ENCODE measurements around the gene FOXN4.

FOXN4 gene

DNA sequence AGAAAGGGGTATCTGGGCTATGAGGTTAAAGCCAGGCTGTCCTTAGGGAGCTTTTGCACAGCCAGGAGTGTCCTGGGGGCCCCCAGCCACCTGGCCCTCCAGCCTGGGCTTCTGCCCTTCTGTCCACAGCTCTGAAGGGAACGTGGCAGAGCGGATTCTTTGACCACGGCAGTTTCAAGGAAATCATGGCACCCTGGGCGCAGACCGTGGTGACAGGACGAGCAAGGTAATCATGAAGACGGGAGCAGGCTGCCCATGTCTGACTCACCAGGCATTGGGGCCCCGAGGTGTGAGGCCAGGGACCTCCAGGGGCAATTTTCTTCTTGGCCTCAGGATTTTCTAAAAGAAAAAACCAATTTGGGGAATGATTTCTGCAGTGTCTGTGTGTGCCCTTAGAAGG lies 53.1 kb downstream of the FOXN4 start:
- no peak for DNase-seq

DNA sequence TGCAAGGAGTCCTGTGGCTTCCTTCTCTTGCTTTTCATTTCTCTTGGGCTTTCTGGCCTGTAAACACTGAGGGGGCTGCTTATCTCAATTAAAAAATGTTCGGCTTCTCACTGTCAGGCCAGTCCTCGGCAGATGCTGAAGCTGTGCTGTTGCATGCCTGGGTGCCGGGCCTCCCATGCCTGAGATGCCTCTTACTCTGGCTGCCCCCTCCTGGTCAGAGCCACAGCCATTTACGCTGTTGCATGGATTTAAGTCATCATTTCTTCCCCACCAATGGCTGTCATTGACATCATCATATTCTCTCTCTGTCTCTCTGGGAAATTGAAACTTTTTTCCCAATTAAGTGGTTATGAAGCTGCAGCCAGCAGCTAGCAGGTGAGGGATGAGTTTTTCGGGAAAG lies 53.7 kb downstream of the FOXN4 start:
- DNase-seq, result no peak

DNA sequence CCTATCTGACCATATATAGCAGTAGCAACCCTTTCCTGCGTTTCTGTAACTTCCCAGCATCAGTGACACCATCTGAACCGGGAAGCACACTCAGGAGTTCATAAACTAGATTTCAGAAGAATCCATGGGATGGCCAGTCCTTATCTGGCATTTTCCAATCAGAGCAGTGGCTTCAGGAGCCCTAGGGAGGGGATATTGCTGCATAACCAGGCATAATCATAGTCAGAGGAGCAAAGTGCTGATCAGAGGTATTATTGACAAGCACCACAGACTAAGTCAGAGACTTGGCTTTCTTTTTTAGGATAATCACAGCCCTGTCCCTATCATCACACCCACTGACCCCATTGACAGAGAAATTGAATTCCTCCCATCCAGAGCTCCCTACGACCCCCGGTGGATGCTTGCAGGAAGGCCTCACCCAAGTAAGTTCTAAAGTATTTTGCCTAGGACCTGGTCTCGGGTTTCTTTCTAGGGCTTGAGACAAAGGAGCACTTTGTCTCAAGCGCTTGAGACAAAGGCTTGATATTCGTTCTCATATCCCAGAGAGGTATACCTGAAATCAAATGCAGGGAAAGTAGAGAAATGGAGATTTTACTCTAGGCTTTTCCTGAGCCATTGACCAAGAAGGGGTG lies 55.1 kb downstream of the FOXN4 start:
- DNase-seq, result no peak

DNA sequence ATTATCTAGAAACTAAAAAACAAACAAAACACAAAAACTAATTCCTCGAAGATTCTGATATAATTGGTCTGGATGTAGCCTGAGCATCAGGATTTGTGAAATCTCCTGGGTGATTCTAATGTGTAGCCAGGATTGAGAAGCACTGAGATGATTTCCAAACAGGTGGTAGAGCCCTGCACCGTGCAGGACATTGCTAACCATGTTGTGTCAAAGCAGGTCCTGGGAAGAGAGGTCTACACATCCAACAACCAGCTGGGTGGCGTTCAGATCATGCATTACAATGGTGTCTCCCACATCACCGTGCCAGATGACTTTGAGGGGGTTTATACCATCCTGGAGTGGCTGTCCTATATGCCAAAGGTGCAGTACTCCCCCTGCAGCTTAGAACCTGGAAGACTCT lies 56.3 kb downstream of the FOXN4 start:
- no peak for DNase-seq

DNA sequence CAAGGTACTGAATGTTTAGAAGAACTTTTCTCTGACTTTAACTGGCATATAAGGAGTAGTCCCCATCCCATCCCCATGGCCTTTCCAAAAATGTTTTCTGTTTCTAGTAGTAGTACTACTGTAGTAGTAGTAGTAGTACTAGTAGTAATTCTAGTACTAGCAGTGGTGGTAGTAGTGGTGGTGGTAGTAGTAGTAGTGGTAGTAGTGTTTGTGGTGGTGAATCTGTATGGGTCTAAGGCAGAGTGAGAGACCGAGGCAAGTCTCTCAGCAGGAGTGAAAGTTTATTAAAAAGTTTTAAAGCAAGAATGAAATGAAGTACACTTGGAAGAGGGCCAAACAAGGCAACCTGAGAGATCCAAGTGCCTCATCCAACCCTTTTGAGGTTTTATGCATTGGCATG lies 58.6 kb downstream of the FOXN4 start:
- DNase-seq, result no peak

DNA sequence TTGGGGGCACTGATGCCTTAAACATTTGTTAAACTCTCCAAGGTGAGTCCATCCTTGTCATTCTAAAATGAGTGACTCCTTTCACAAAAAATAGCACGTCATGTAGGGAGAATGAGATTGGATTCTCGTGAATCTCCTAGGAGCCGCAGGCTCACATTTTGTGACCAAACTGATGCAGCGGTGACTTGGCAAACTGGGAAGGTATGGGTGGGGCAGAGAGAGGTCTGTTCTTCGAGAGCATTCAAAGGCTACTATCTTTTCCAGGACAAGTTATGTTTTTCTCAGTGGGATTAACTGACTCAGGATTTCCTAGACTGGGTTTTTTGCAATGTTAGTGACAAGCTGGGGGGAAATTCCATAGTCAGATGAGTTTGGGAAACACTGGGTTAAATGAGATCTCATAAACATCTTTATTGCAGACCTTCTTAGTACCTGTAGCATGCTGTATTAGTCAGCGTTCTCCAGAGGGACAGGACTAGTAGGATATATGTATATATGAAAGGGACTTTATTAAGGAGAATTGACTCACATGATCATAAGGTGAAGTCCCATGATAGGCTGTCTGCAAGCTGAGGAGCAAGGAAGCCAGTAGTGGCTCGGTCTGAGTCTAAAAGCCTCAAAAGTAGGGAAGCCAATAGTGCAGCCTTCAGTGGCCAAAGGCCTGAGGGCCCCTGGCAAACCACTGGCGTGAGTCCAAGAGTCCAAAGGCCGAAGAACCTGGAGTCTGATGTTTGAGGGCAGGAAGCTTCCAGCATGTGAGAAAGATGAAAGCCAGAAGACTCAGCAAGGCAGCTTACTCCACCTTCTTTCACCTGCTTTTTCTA lies 61.0 kb downstream of the FOXN4 start:
- DNase-seq, result no peak

DNA sequence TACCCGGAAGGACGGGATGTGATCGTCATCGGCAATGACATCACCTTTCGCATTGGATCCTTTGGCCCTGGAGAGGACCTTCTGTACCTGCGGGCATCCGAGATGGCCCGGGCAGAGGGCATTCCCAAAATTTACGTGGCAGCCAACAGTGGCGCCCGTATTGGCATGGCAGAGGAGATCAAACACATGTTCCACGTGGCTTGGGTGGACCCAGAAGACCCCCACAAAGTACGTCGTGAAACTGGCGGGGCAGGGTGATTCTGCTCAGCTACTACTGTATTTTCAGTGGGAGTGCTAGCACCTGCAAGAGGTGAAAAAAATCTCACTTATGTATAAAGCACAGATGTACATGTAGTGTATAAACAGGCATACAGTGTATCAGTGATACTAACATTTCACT lies 62.9 kb downstream of the FOXN4 start:
- DNase-seq, result no peak

DNA sequence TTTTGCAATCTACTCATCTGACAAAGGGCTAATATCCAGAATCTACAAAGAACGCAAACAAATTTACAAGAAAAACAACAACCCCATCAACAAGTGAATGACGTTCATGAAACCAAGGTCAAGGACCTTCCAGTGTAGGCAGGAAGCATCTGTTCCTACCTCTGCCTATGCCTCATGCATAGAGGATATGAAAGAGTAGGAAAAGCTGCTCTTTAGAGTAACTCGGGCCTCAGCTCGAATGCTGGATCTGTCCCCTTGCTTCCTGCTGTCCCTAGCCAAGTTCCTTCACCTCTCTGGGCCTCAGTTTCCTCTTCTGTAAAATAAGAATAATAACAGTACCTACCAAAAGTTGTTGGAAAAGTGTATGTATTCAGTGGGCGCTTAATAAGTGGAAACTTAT lies 65.0 kb downstream of the FOXN4 start:
- no peak for DNase-seq

DNA sequence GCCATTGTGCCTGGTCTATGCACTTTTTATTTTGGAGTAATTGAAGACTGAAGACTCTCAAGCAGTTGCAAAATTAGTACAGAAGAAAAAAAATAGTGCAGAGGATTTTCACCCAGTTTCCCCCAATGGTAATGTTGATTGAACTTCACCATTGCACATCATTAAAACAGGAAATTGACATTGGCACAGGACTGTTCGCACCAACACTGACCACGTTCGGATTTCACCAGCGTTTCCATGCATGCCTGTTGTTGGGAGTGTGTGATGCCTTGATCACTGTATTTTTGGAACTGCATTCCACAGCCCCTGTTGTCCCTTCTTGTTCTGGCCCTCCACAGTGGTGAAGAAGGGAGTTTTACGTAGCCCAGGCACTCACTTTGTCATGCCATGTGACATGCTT lies 67.1 kb downstream of the FOXN4 start:
- DNase-seq, result no peak

DNA sequence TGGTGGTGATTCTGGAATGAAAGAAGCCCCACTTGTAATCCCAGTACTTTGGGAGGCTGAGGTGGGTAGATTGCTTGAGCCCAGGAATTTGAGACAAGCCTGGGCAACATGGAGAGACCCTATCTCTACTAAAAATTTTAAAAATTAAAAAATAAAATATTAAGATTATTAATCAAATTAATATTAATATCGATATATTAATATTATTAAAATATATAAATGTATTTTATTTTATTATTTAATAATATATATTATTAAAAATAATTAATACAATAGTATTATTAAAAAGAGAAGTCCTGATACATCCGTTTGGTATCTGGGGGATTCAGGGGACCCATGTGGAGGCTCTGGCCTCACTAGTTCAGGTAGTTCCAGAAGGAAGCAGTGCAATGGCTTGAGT lies 68.7 kb downstream of the FOXN4 start:
- DNase-seq, result no peak

DNA sequence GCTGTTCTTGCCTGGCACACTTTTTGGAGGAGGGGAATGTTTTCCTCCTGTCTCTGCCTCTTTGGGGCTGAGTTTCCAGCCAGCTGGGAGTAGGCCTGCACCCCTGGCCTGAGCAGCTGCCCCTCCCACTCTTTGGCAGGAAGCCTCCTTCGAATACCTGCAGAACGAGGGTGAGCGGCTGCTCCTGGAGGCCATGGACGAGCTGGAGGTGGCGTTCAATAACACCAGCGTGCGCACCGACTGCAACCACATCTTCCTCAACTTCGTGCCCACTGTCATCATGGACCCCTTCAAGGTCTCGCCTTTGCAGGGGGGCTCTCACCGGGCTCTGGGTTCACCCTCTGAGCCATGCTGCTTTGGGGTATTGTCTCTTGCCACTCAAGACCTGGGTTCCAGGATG lies 69.4 kb downstream of the FOXN4 start:
- DNase-seq, result no peak

DNA sequence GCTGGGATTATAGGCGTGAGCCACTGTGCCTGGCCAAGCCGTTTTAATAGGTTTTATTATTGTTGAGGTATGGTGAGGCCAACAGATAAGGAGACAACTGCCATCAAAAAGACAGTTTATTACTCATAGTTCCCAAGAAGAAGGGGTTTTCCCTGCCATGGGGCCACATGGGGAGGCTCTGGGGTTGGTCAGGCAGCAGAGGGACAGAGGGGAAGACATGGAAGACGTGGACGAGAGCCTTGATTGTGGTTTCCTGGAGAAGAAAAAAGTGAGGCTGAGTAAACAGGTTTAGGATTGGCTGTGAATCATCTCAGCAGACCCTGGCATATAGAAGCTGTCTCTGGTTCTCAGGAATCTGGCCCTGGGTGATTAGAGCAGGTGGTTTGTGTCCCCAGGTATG lies 69.9 kb downstream of the FOXN4 start:
- no peak for DNase-seq

DNA sequence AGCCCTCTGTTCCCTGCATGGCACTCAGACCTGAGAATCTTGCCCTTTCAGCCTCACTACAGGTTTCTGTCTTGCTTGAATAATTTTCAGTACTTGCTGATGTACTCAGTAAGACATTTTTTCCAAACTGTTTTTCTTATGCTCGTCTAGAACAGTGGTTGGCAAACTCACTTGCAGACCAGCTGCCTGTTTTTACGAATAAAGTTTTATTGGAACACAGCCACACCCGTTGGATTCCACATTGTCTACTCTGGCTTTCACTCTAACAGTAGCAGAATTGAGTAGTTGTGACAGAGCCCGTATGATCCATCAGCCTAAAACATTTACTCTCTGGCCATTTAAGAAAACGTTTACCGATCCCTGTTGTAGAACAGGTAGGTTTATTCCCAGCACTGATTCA lies 72.8 kb downstream of the FOXN4 start:
- DNase-seq, result no peak

DNA sequence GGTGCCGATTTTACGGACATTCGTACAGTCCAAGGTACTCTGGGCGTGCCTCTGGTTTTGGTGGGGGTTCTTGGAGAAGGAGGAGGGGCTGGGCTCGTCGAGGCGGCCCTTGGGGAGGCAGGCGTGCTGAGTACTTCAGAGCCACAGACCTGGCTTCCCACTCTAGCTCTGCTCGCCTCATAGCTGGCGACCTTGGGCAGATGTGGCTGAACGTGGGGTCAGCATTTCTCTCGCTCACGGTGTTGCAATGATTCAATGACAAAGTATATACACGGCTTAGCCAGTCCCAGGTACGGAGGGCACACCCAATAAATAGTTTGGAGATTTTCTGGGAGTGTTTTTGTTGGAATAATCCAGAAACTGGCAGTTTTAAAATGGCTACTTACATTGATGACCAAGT lies 75.1 kb downstream of the FOXN4 start:
- DNase-seq, result no peak

DNA sequence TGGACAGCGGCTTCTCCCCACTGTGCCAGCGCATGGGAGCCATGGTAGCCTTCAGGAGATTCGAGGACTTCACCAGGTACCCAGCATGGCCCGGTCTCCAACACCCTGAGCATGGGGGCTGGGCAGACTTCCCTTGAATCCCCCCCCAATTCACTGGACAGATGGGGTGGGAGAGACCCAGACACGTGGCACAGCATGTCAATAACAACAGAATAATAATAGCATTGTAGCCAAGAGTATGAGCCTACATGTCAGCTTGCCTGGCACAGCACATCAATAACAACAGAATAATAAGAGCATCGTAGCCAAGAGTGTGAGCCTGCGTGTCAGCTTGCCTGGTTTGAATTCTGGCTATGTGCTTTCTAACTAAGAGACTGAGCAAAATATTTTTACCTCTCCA lies 76.4 kb downstream of the FOXN4 start:
- no peak for DNase-seq

DNA sequence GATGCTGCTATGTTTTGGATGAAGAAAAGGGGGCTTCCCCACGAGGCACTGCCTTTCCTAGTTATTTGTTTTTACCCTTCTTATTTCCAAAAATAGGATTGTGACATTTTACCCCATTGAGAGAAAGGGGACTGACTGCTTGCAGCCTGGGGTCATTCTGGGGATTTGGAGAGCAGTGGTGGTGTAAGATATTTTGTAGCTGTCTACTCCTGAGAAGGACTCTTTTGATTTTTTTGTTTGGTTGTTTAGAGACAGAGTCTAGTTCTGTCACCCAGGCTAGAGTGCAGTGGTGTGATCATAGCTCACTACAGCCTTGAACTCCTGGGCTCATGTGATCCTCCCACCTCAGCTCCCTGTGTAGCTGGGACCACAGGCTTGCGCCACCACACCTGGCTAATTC lies 78.9 kb downstream of the FOXN4 start:
- no peak for DNase-seq

DNA sequence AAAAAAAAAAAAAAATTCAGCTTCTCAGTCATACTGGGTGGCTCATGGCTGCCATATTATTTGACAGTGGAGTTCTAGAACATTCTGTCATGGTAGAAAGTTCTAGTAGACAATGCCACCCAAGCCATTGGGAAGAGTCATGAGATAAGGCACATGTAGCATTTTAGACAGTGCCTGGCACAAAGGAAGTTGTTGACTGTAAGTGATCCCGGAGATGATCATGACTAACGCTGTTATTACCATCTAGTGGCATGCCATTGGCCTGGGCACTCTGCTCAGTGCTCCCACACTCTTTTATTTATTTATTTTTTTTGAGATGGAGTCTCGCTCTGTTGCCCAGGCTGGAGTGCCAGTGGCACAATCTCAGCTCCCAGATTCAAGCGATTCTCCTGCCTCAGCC lies 80.4 kb downstream of the FOXN4 start:
- DNase-seq, result no peak
